HS-5 (cell line): ENCODE results near the gene ADAM12.

ENCODE experiments used
- DNase-seq: peaks from one replicate; pipeline ENCODE4 v3.0.0-alpha.2; 2012; ENCODE audit warnings: low read depth

ADAM12 gene

GRCh38 chr10:126115886-126116285, 272.4 kb downstream of the ADAM12 start:
- no peak for DNase-seq

- no peak for DNase-seq
Observed at GRCh38 chr10:126114884-126115555, 273.3 kb downstream of the ADAM12 start.

- DNase-seq: no peak
Observed at GRCh38 chr10:126111516-126111915, 276.8 kb downstream of the ADAM12 start.

- no peak for DNase-seq
Observed at GRCh38 chr10:126110489-126111180, 277.6 kb downstream of the ADAM12 start.

- DNase-seq: no peak
Observed at GRCh38 chr10:126109893-126110292, 278.4 kb downstream of the ADAM12 start.

GRCh38 chr10:126108693-126109092, 279.6 kb downstream of the ADAM12 start:
- DNase-seq: no peak

- no peak for DNase-seq
Observed at GRCh38 chr10:126104767-126105166, 283.5 kb downstream of the ADAM12 start.

GRCh38 chr10:126102636-126103035, 285.6 kb downstream of the ADAM12 start:
- DNase-seq: no peak

GRCh38 chr10:126101736-126102135, 286.5 kb downstream of the ADAM12 start:
- no peak for DNase-seq

- peak; percentile 22 for DNase-seq
Observed at GRCh38 chr10:126101325-126101724, 287.0 kb downstream of the ADAM12 start.

- no peak for DNase-seq
Observed at GRCh38 chr10:126099366-126099765, 288.9 kb downstream of the ADAM12 start.

- no peak for DNase-seq
Observed at GRCh38 chr10:126098226-126098581, 290.1 kb downstream of the ADAM12 start.

- DNase-seq: no peak
Observed at GRCh38 chr10:126097558-126098225, 290.6 kb downstream of the ADAM12 start.

- DNase-seq: no peak
Observed at GRCh38 chr10:126094537-126094936, 293.7 kb downstream of the ADAM12 start.

GRCh38 chr10:126092366-126093215, 295.7 kb downstream of the ADAM12 start:
- no peak for DNase-seq

GRCh38 chr10:126090911-126091728, 297.2 kb downstream of the ADAM12 start:
- peak; percentile 95 for DNase-seq

GRCh38 chr10:126090443-126090842, 297.8 kb downstream of the ADAM12 start:
- no peak for DNase-seq

- no peak for DNase-seq
Observed at GRCh38 chr10:126087796-126088505, 300.3 kb downstream of the ADAM12 start.

- no peak for DNase-seq
Observed at GRCh38 chr10:126087153-126087680, 301.1 kb downstream of the ADAM12 start.

- DNase-seq: no peak
Observed at GRCh38 chr10:126085806-126086205, 302.5 kb downstream of the ADAM12 start.

- no peak for DNase-seq
Observed at GRCh38 chr10:126084369-126084768, 303.9 kb downstream of the ADAM12 start.
